ENCODE results near the gene PARN. TPM values are rescaled to one million over a fixed set of nuclear protein-coding genes. Genes with fewer than 3 reads are reported as not detected.
"Not testable (repeated sequence)": the region's sequence is repeated elsewhere in the genome, so short reads cannot be mapped to it uniquely, and the experiment has no call there.

Gene PARN
- total RNA-seq, 2 experiments from 2014 or later = 41.4 to 43.0 TPM

DNA sequence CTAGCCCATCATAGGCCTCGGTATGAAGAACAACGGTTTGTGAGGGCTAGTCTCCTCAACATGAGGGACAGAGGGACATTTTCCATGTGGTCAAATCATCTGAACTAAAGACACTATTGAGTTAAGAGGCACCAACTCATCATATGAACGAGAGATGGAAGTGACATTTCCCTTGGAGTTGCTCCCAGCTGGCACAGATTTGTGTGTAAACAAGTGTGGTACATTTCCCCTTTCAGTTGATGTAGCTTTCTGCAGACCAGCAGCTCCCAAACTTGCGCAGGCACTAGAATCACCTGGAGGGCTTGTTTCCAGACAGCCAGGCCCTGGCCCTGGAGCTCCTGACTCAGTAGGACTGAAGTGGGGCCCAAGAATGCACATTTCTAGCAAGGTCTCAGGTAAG lies 205.5 kb downstream of the PARN start:
- H3K27me3 Mint-ChIP-seq = no peaks in the 10 kb centered on the region
- ChIA-PET CTCF (no interaction called here), POLR2A (interaction anchor here (1.0 kb wide), 1 partner anchor 10 kb away, joined by 3 read pairs; no protein-coding TSS in a partner anchor)
- H3K4me1 Mint-ChIP-seq = no peaks in the 10 kb centered on the region
- no peaks in the 10 kb centered on the region for H3K36me3 Mint-ChIP-seq (ENCODE audit: low read depth)
- H3K27ac Mint-ChIP-seq = no peak overlapping the region
- no peaks in the 10 kb centered on the region for H3K9me3 Mint-ChIP-seq
- DNase-seq = no peak
- no peak overlapping the region for H3K4me3 Mint-ChIP-seq

DNA sequence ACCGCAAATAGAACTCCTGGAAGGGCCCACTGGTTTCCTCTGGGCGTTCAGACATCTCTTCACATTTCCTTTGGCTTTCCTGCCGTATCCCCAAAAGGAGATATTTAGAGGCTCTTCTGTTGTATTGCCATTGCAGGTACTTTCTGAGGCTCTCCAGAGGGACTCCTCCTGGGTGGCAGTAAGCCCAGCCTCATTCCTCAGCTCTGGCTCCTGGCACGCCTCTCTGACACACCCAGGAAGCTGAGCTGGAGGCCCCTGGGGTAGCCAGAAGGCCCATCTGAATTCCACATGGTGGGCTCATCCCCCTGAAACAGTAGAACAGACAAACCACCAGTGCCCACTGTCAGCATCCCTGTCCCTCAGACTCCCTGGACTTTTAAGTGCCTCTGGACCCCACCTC lies 206.7 kb downstream of the PARN start:
- ChIA-PET POLR2A (no interaction called here), CTCF (no interaction called here)
- no peak for DNase-seq
- H3K36me3 Mint-ChIP-seq (ENCODE audit: low read depth) = no peaks in the 10 kb centered on the region
- no peaks in the 10 kb centered on the region for H3K27me3 Mint-ChIP-seq
- H3K4me1 Mint-ChIP-seq = no peaks in the 10 kb centered on the region
- no peak overlapping the region for H3K4me3 Mint-ChIP-seq
- no peaks in the 10 kb centered on the region for H3K9me3 Mint-ChIP-seq
- no peak overlapping the region for H3K27ac Mint-ChIP-seq

DNA sequence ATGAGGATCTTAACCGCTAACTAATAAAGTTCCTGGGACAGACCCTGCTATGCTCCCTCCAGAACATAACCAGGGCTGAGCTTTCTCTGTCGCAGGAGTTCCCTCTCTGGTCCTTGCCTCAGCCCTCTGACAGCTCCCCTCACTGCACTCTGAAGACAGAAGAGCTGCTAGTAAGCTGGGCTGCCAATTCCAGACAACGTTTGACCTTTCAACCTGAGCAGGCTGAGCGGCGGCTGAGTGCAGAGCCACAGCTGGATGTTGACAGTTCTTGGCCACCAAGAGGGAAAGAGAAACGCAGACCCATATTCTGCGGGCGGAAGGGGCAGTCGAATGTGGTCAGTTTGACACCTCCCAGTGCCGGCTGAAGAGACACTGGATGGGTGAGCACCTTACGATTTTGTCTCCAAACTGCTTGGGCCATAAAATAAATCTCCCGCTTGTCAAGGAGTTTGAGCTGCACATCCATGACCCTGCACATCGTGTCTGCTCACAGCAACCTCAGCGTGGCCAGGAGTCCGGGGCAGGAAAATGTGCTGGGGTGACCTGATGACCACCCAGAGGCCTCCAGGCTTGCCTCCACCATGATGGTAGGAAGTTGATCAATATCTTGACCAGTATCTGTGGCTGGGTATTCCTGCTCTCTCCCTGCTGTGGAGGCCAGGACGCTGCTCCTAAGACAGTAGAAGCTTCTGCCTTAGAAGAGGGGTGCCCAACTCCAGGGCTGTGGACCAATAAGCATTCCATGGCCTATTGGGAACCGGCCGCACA lies 209.2 kb downstream of the PARN start:
- ChIA-PET POLR2A (no interaction called here), CTCF (no interaction called here)
- Mint-ChIP-seq H3K27ac (no peak overlapping the region), H3K36me3 (ENCODE audit: low read depth) (no peaks in the 10 kb centered on the region), H3K9me3 (no peaks in the 10 kb centered on the region), H3K4me3 (no peak overlapping the region), H3K27me3 (no peaks in the 10 kb centered on the region), H3K4me1 (no peaks in the 10 kb centered on the region)
- no peak for DNase-seq

DNA sequence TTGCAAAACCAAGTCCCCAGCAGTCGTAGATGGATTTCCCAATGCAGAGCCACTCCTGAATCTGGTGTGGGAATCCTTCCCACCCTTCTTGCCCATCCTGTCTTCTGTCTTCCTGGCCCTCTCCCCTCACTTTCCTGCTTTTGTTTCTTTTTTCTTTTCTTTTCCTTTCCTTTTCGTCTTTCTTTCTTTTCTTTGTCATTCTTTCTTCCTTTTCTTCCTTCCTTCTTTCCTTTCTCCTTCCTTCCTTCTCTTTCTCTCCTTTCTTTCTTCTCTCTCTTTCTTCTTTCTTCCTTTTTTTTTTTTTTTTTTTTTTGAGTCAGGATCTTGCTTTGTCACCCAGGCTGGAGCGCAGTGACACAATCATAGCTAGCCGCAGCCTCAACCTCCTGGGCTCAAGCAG lies 209.8 kb downstream of the PARN start:
- H3K36me3 Mint-ChIP-seq (ENCODE audit: low read depth); H3K9me3 Mint-ChIP-seq; H3K27me3 Mint-ChIP-seq; H3K27ac Mint-ChIP-seq; CTCF ChIA-PET; H3K4me1 Mint-ChIP-seq; POLR2A ChIA-PET; DNase-seq; H3K4me3 Mint-ChIP-seq: not testable (repeated sequence)

DNA sequence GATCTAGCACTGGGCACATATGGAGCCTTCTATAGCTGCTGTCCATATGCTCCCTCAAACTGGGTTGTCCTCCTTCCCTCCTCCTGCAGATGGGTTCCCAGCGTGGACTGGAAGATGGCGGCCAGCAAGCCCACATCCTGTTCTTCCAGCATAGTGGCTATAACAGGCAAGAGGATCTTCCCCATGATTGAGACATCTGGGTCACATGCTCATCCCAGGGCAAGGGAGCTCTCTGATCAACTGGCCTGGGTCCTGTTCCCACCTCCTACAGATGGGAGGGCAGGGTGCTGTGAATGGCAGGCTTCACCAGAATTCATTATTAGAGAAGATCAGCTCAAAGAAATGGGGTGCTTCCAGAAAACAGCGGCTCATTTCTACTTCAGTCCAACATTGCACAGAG lies 210.2 kb downstream of the PARN start:
- CTCF ChIA-PET = no interaction called here
- Mint-ChIP-seq H3K4me3 (no peak overlapping the region), H3K27ac (no peak overlapping the region), H3K4me1 (no peaks in the 10 kb centered on the region), H3K9me3 (no peaks in the 10 kb centered on the region), H3K36me3 (ENCODE audit: low read depth) (no peaks in the 10 kb centered on the region), H3K27me3 (no peaks in the 10 kb centered on the region)
- POLR2A ChIA-PET = no interaction called here
- no peak for DNase-seq

DNA sequence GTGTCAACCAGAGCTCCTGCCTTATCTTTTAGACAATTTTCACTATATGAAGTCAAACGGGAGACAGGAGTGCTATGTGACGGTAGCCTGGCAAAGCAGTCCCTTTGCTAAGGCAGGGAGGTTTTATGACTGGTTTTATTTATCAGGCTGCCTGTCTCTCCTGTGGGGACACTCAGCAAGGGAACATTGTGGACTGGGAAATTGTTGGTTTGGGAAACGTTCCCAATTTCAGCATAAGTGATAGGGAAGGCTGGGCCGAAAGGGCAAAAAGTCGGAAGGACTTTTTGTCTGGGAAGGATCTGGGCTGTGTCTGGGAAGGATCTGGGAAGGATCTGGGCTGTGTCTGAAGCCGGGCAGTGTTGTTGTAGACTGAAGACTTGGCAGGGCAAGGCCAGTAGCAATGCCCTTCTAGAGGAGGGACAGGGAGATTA lies 211.2 kb downstream of the PARN start:
- Mint-ChIP-seq H3K27me3 (no peaks in the 10 kb centered on the region), H3K36me3 (ENCODE audit: low read depth) (no peaks in the 10 kb centered on the region), H3K4me3 (no peak overlapping the region), H3K9me3 (no peaks in the 10 kb centered on the region), H3K27ac (no peak overlapping the region), H3K4me1 (no peaks in the 10 kb centered on the region)
- CTCF ChIA-PET = no interaction called here
- POLR2A ChIA-PET = no interaction called here
- DNase-seq = no peak

DNA sequence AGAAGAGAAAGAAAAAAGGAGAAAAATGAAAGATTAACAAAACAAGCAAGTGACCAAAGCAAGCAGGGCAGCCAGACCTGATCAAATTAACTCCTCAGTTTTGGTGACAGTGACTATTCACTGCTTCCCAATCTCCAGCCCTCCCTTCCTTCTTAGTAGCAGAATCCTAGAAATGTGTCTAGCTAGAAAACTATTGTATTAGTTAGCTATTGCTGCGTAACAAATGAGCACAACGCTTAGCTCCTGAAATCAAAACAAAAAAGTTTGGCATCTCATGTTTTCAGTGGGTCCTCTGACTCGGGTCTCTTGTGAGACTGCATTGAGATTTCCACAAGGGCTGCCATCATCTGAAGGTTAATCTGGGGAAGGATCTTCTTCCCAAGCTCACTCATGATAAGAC lies 213.9 kb downstream of the PARN start:
- no peaks in the 10 kb centered on the region for H3K4me1 Mint-ChIP-seq
- no peaks in the 10 kb centered on the region for H3K9me3 Mint-ChIP-seq
- H3K4me3 Mint-ChIP-seq = no peak overlapping the region
- H3K27ac Mint-ChIP-seq = no peak overlapping the region
- DNase-seq = no peak
- ChIA-PET POLR2A (no interaction called here), CTCF (no interaction called here)
- no peaks in the 10 kb centered on the region for H3K36me3 Mint-ChIP-seq (ENCODE audit: low read depth)
- no peaks in the 10 kb centered on the region for H3K27me3 Mint-ChIP-seq

DNA sequence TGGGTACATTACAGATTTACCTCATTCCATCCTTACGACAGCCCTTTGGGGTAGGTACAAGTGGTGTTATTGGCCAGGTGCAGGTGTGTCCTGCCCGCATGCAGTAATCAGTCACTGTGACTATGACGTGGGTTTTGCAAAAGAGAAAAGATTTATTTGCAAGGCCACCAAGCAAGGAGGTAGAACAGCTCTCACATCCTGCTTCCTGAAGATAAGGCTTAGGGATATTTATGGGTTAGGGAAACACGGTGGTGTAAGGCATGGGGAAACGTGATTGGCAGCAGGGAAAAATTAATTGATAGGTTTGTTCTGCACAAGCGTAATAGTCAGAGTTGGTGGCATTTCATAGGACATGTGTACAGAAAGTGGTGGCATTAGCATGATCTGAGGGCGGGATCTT lies 214.8 kb downstream of the PARN start:
- DNase-seq = no peak

DNA sequence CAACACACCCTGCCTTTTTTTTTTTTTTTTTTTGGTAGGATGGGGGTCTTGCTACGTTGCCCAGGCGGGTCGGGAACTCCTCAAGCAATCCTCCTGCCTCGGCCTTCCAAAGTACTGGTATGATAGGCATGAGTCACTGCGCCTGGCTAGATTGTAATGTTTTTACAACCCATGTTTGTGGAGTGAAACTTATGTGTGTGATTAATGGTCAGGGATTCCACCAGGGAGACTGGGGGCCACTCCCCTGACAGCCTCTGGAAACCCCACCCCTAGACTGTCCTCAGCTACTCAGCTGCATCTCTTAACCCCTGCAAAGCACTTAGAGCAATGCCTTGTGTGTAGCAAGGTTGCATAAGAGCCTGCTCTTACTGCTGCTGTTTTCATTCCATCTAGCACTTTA lies 220.5 kb downstream of the PARN start:
- Mint-ChIP-seq H3K27ac (no peak overlapping the region), H3K36me3 (ENCODE audit: low read depth) (no peaks in the 10 kb centered on the region), H3K9me3 (no peaks in the 10 kb centered on the region), H3K27me3 (no peaks in the 10 kb centered on the region), H3K4me3 (no peak overlapping the region), H3K4me1 (no peaks in the 10 kb centered on the region)
- POLR2A ChIA-PET = no interaction called here
- CTCF ChIA-PET = no interaction called here
- no peak for DNase-seq

More for the DNA sequence above, 214.8 kb downstream of the PARN start:
- ChIA-PET CTCF (no interaction called here), POLR2A (no interaction called here)
- Mint-ChIP-seq H3K4me1 (no peaks in the 10 kb centered on the region), H3K27ac (no peak overlapping the region), H3K27me3 (no peaks in the 10 kb centered on the region), H3K9me3 (no peaks in the 10 kb centered on the region), H3K36me3 (ENCODE audit: low read depth) (no peaks in the 10 kb centered on the region), H3K4me3 (no peak overlapping the region)

DNA sequence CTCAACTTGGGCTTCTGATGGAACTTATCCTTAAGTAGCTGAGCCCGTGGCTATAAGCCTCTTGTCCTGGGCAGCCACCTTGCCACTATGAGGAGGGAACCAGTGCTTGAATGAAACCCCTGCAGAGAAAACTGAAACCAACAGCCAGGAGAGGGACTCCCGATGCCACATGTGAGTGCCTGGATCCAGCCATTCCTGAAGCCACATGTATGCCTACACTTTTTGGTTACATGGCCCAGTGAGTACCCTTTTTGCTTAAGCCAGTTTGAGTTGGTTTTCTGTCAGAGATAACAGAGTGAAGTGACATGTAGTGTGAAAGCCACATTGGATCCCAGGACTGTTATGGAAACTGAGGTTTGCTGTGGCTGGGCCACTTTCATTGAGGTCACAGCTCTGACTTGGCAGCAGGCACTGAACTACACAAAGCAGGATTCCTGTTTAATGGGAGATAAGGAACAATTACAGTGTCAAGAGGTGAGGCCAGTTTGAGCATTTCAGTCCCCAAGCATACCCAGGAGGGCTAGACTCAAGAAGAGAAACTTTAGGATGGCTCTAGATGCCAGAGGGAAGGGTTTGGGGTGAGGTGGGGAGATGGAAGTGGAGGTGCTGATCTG lies 222.2 kb downstream of the PARN start:
- Mint-ChIP-seq H3K36me3 (ENCODE audit: low read depth) (no peaks in the 10 kb centered on the region), H3K27ac (no peak overlapping the region), H3K27me3 (no peaks in the 10 kb centered on the region), H3K4me3 (no peak overlapping the region), H3K4me1 (no peaks in the 10 kb centered on the region), H3K9me3 (no peaks in the 10 kb centered on the region)
- ChIA-PET POLR2A (no interaction called here), CTCF (no interaction called here)
- no peak for DNase-seq

DNA sequence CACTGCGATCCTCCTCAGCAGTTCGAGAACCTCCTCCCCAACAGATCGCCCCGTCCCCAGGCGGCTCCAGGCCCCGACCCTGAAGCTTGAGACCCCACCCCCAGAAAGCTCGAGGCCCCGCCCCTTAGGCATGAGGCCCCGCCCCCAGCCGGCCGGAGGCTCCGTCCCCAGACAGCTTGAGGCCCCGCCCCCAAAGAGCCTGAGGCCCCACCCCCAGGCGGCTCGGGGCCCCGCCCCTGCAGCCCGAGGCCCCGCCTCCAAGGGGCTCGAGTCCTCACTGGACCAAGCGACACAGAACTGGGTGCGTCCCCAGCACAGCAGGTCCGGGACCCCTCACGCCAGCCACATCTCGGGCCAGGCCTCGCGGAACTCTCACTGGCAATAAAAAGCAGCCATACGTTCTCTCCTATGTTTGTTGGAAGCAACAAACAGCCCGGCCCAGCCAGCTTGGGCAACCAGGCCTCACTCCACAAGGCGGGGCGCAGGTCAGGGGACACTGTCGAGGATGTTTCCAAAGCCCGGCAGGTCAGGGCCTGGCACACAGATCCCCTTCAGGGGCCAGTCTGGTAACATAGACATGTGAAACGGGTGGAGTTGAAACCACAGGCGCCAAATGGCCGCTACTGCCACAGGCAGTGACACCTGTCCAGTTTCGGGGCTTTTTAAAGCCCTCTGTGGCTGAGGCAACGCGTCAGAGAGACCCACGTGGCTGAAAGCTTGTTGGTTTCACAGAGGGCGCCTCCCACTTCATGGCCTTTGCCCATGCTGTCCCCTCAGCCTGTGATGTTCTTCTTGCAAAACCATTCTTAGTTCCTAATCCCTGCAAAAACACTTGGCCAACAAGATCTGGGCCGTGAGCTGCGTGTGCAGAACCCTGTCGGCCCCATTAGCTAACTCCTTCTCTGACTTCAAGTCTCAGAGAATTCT lies 224.2 kb downstream of the PARN start:
- Mint-ChIP-seq H3K9me3 (no peaks in the 10 kb centered on the region), H3K4me3 (no peak overlapping the region), H3K27ac (no peak overlapping the region), H3K36me3 (ENCODE audit: low read depth) (no peaks in the 10 kb centered on the region), H3K27me3 (no peaks in the 10 kb centered on the region), H3K4me1 (no peaks in the 10 kb centered on the region)
- ChIA-PET CTCF (no interaction called here), POLR2A (no interaction called here)
- peak; percentile 18 for DNase-seq

DNA sequence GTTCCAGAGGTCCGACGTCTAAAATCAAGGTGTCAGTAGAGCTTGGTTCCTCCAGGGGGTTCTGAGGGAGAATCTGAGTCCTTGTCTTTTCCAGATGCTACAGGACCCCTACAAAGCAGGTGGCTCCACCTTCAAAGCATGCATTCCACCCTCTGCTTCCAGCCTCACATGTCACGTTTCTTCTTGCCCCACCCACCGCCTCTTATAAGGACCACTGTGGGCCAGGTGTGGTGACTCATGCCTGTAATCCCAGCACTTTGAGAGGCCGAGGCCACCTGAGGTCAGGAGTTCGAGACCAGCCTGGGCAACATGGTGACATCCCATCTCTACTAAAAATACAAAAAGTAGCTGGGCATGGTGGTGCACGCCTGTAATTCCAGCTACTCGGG lies 227.1 kb downstream of the PARN start:
- H3K4me1 Mint-ChIP-seq; POLR2A ChIA-PET; H3K4me3 Mint-ChIP-seq; H3K27me3 Mint-ChIP-seq; CTCF ChIA-PET; H3K9me3 Mint-ChIP-seq; DNase-seq; H3K27ac Mint-ChIP-seq; H3K36me3 Mint-ChIP-seq (ENCODE audit: low read depth): not testable (repeated sequence)

DNA sequence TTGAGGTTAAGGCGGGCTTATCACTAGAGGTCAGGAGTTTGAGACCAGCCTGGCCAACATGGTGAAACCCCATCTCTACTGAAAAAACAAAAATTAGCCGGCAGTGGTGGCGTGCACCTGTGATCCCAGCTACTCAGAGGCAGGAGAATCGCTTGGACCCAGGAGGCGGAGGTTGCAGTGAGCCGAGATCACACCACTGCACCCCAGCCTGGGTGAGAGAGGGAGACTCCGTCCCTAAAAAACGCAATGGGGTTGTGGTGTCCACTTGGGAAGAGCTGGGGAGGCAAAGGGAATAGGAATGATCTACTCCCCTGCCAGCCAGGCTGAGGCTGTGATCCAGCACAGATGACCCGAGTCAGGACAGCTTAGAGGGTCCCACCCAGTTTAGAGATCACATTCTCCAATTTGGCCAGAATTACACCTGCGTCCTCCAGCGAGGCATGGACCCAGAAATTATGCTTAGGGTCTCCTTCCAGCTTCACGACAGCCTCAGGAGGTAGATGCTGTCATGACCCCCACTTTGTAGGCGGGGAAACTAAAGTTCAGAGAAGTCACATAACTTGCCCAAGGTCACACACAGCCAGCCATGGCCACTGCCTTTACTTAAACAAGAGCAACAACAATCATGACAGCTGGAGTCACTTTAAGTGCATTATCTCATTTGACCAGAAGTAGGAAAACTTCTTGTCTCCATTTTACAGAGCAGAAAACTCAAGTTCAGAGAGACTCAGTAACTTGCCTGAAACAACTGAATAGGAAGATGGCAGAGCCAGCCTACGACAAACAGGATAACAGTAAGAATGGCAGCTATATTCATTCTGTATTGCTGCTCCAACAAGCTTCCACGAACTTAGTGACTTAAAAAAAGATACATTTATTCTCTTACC lies 227.7 kb downstream of the PARN start:
- H3K27ac Mint-ChIP-seq; POLR2A ChIA-PET; CTCF ChIA-PET; H3K4me1 Mint-ChIP-seq; H3K4me3 Mint-ChIP-seq; DNase-seq; H3K27me3 Mint-ChIP-seq; H3K9me3 Mint-ChIP-seq; H3K36me3 Mint-ChIP-seq (ENCODE audit: low read depth): not testable (repeated sequence)

All from activated CD4-positive, alpha-beta memory T cell treated with anti-CD3 and anti-CD28 coated beads, Interleukin-2, amount 10 ng/mL, durations not matched to agents 7 days and 5 days (primary cell).